Kidney epithelial cell (primary cell): ENCODE data around the gene CDC14B. TPM values are rescaled to one million over a fixed set of nuclear protein-coding genes. Genes with fewer than 3 reads are reported as not detected.
"Not testable (repeated sequence)": the region's sequence is repeated elsewhere in the genome, so short reads cannot be mapped to it uniquely, and the experiment has no call there.

ENCODE experiments used
- DNase-seq: peaks from one replicate; pipeline ENCODE4 v3.0.0-alpha.2; 2010; ENCODE audit warnings: low read depth
- H3K27me3 ChIP-seq: 2 replicates; pipeline ENCODE4 v1.6.0; 2011; ENCODE audit warnings: low read length; ENCODE audit not compliant: control insufficient read depth, insufficient read depth
- H3K36me3 ChIP-seq: 2 replicates; pipeline ENCODE4 v1.5.1; 2011; ENCODE audit warnings: low read length; ENCODE audit not compliant: control insufficient read depth, insufficient read depth
- H3K4me3 ChIP-seq: 2 replicates; pipeline ENCODE4 v1.5.1; 2011; ENCODE audit warnings: low read depth, mild to moderate bottlenecking, control low read depth, low read length
- CTCF ChIP-seq: IDR thresholded peaks from 2 replicates; pipeline ENCODE4 v1.5.1; 2011; ENCODE audit warnings: mild to moderate bottlenecking, moderate library complexity, low read length, control low read depth, inconsistent platforms; ENCODE audit not compliant: insufficient read depth, poor library complexity, severe bottlenecking
- total RNA-seq: library from RNA; depleted of rRNA; stranded (reverse); fragments of >200 nt; gene quantifications from 2 replicates; pipeline ENCODE4 v1.2.3, GENCODE V29; 2015

CDC14B gene
- total RNA-seq = 14.2 and 25.5 TPM in 2 replicates

- Histone ChIP-seq H3K36me3 (no peaks in the 10 kb centered on the region), H3K4me3 (peak within 1 kb of the TSS; percentile 73), H3K27me3 (no peaks in the 10 kb centered on the region)
- TF ChIP-seq CTCF = no peak
- peak; percentile 85 for DNase-seq
These were observed at the start of gene CDC14B for GRCh38 chr9:96619491-96620180. Gene CDC14B (minus strand): TSS chr9:96619843. CDS start chr9:96619378, 465 bp downstream.

- H3K27me3 ChIP-seq = no peaks in the 10 kb centered on the region
- no peak overlapping the region for H3K4me3 ChIP-seq
- TF ChIP-seq CTCF = no peak
- no peaks in the 10 kb centered on the region for H3K36me3 ChIP-seq
- DNase-seq = no peak
These were observed 49.4 kb upstream of the CDC14B start for GRCh38 chr9:96668868-96669534.

- no peaks in the 10 kb centered on the region for H3K27me3 ChIP-seq
- H3K4me3 ChIP-seq = no peak overlapping the region
- no peaks in the 10 kb centered on the region for H3K36me3 ChIP-seq
- DNase-seq = no peak
- TF ChIP-seq CTCF = no peak
These were observed 47.7 kb upstream of the CDC14B start for GRCh38 chr9:96667363-96667728.

GRCh38 chr9:96666653-96667362 is 47.2 kb upstream of the CDC14B start:
- H3K36me3 ChIP-seq, DNase-seq, H3K27me3 ChIP-seq, H3K4me3 ChIP-seq: not testable (repeated sequence)
- TF ChIP-seq CTCF = peak; percentile 73

- Histone ChIP-seq H3K4me3 (no peak overlapping the region), H3K36me3 (no peaks in the 10 kb centered on the region), H3K27me3 (no peaks in the 10 kb centered on the region)
- no peak for DNase-seq
- no peak for TF ChIP-seq CTCF
These were observed 46.1 kb upstream of the CDC14B start for GRCh38 chr9:96665789-96666188.
